HG03066 (cell line): ENCODE measurements around the gene PHETA2.

ENCODE experiments used
- ATAC-seq: cut with Tn5 transposase; IDR thresholded peaks from one replicate; pipeline ENCODE4 v1.9.1; 2021; ENCODE audit warnings: low read depth; ENCODE audit not compliant: unreplicated experiment

PHETA2 gene

GRCh38 chr22:42074132-42074811, at the start of gene PHETA2:
Gene PHETA2 (plus strand): TSS chr22:42074248. CDS start chr22:42077294, 3,046 bp downstream.
- ATAC-seq, result no peak

GRCh38 chr22:42025421-42025820, 48.6 kb upstream of the PHETA2 start:
- ATAC-seq, result no peak

- no peak for ATAC-seq
These were observed 47.3 kb upstream of the PHETA2 start for GRCh38 chr22:42026705-42027104.

- ATAC-seq, result no peak
These were observed 40.5 kb upstream of the PHETA2 start for GRCh38 chr22:42033263-42034181.

- no peak for ATAC-seq
These were observed 38.8 kb upstream of the PHETA2 start for GRCh38 chr22:42035256-42035655.

GRCh38 chr22:42039271-42039670, 34.8 kb upstream of the PHETA2 start:
- no peak for ATAC-seq

GRCh38 chr22:42041784-42042183, 32.3 kb upstream of the PHETA2 start:
- ATAC-seq, result no peak

GRCh38 chr22:42050641-42051180, 23.3 kb upstream of the PHETA2 start:
- ATAC-seq, result no peak

GRCh38 chr22:42052765-42053164, 21.3 kb upstream of the PHETA2 start:
- ATAC-seq, result no peak

GRCh38 chr22:42056757-42057511, 17.1 kb upstream of the PHETA2 start:
- ATAC-seq, result no peak

- ATAC-seq, result no peak
These were observed 13.6 kb upstream of the PHETA2 start for GRCh38 chr22:42060489-42060888.

- no peak for ATAC-seq
These were observed 13.0 kb upstream of the PHETA2 start for GRCh38 chr22:42061041-42061440.

- ATAC-seq, result no peak
These were observed 11.4 kb upstream of the PHETA2 start for GRCh38 chr22:42062506-42063170.

- ATAC-seq, result no peak
These were observed 9.4 kb upstream of the PHETA2 start for GRCh38 chr22:42064629-42065028.

GRCh38 chr22:42065438-42066125, 8.5 kb upstream of the PHETA2 start:
- no peak for ATAC-seq

GRCh38 chr22:42066126-42066761, 7.8 kb upstream of the PHETA2 start:
- no peak for ATAC-seq

GRCh38 chr22:42066937-42067336, 7.1 kb upstream of the PHETA2 start:
- ATAC-seq, result no peak

- no peak for ATAC-seq
These were observed 6.3 kb upstream of the PHETA2 start for GRCh38 chr22:42067671-42068251.

GRCh38 chr22:42068291-42068690, 5.8 kb upstream of the PHETA2 start:
- no peak for ATAC-seq
